Keratinocyte (primary cell): ENCODE measurements around the gene SRSF8.

Source experiments
- EZH2 ChIP-seq: IDR thresholded peaks from one replicate; pipeline ENCODE4 v1.6.1; 2012; ENCODE audit warnings: inconsistent platforms, mild to moderate bottlenecking, low read length, moderate library complexity
- TF ChIP-seq, protein P1 (sequence below), 3 experiments: IDR thresholded peaks in 1 of 3; conservative IDR thresholded peaks in 1 of 3; optimal IDR thresholded peaks in 1 of 3; 2 replicates in 2 of 3; 3 replicates in 1 of 3; pipeline versions ENCODE3 to v1.5.1; 2011; ENCODE audit warnings: low read length in 3 of 3, mild to moderate bottlenecking in 3 of 3, moderate library complexity in 2 of 3, control low read depth in 1 of 3, inconsistent platforms in 1 of 3; ENCODE audit not compliant: insufficient read depth in 2 of 3; ENCODE audit errors: extremely low read depth in 1 of 3

DNA sequence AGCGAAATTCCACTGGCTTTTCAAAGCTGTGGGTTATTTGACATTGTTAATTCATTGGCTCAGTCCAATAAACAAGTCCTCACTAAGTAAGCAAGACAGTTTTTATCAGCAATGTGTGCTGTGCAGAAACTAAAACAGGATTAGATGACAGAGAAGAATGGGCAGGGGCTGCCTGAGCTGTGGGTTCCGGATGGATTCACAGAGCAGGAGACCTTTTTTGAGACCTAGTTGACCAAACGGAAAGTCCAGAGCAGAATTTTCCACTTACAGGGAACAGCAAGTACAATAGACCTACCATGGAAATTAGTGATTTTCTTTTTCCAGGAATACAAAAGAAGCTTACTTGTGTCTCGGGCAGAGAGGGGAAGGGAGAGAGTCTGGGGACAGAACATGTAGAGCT is 22.7 kb upstream of the SRSF8 start:
- TF ChIP-seq, protein P1, sequence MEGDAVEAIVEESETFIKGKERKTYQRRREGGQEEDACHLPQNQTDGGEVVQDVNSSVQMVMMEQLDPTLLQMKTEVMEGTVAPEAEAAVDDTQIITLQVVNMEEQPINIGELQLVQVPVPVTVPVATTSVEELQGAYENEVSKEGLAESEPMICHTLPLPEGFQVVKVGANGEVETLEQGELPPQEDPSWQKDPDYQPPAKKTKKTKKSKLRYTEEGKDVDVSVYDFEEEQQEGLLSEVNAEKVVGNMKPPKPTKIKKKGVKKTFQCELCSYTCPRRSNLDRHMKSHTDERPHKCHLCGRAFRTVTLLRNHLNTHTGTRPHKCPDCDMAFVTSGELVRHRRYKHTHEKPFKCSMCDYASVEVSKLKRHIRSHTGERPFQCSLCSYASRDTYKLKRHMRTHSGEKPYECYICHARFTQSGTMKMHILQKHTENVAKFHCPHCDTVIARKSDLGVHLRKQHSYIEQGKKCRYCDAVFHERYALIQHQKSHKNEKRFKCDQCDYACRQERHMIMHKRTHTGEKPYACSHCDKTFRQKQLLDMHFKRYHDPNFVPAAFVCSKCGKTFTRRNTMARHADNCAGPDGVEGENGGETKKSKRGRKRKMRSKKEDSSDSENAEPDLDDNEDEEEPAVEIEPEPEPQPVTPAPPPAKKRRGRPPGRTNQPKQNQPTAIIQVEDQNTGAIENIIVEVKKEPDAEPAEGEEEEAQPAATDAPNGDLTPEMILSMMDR (optimal IDR thresholded peaks at IDR 0.05 in 1 of 3, IDR thresholded peaks at IDR 0.05 in 1 of 3, conservative IDR thresholded peaks at IDR 0.05 in 1 of 3; ENCODE audit: extremely low read depth in 1 of 3, insufficient read depth in 2 of 3, low read length in 3 of 3): no peak
- TF ChIP-seq EZH2: no peak
